H1 (cell line): ENCODE results near the gene RPTOR. TPM values are rescaled to one million over a fixed set of nuclear protein-coding genes. Genes with fewer than 3 reads are reported as not detected.

Experiments
- KDM5A ChIP-seq: fragments of 200-600 bp; IDR thresholded peaks from 2 replicates; pipeline ENCODE4 v1.7.1; 2012; ENCODE audit warnings: mild to moderate bottlenecking, low read length, inconsistent platforms, mixed read lengths
- MAFK ChIP-seq: IDR thresholded peaks from 2 replicates; pipeline ENCODE4 v1.6.1; 2012; ENCODE audit warnings: low read depth, mild to moderate bottlenecking, improper control_type of control experiment, low read length
- NANOG ChIP-seq: IDR thresholded peaks from 2 replicates; pipeline ENCODE4 v1.6.1; 2011; ENCODE audit warnings: low read length, low read depth, mild to moderate bottlenecking, inconsistent platforms; ENCODE audit not compliant: insufficient read depth, poor library complexity, severe bottlenecking
- PHF8 ChIP-seq: fragments of 200-600 bp; sonication (generic); conservative IDR thresholded peaks from 2 replicates; pipeline ENCODE4 v1.7.1; 2012; ENCODE audit warnings: low read depth, mild to moderate bottlenecking, inconsistent platforms, low read length, moderate library complexity
- RAD21 ChIP-seq, 2 experiments: IDR thresholded peaks in 1 of 2; conservative IDR thresholded peaks in 1 of 2; 2 replicates each; pipeline ENCODE4 v1.6.1; 2011; ENCODE audit warnings: low read depth in 2 of 2, low read length in 2 of 2, improper control_type of control experiment in 1 of 2, inconsistent platforms in 1 of 2, mild to moderate bottlenecking in 1 of 2, moderate library complexity in 1 of 2
- SP2 ChIP-seq: IDR thresholded peaks from 2 replicates; pipeline ENCODE4 v1.6.1; 2012; ENCODE audit warnings: mild to moderate bottlenecking, low read length, inconsistent platforms
- SRF ChIP-seq: IDR thresholded peaks from 2 replicates; pipeline ENCODE4 v1.6.1; 2011; ENCODE audit warnings: mild to moderate bottlenecking, low read depth, low read length, moderate library complexity
- polyA plus RNA-seq, 7 experiments: library from polyadenylated mRNA; depleted of rRNA in 3 of 7; stranded (reverse) in 5 of 7; unstranded in 2 of 7; fragments of >200 nt in 5 of 7; fragments of 200-250 nt in 2 of 7; gene quantifications; 1 replicate in 5 of 7; 2 replicates in 1 of 7; 4 replicates in 1 of 7; pipeline versions ENCODE4 v1.2.1 to v1.2.3, GENCODE V29; 2011 to 2013; ENCODE audit warnings: missing spikeins in 2 of 7, mixed read lengths in 2 of 7
- total RNA-seq: library from RNA; stranded (reverse); fragmentation: NEBNext Ultra II Directional; extraction: Animal tissue kit (Norgen Biotek cat#: 25700); gene quantifications from 2 replicates; pipeline ENCODE4 v1.2.1, GENCODE V29; 2021

Gene RPTOR
- total and polyA plus RNA-seq, 2 of the 8 experiments (the other 6 are each of a cell fraction or from before 2014, with no cell fraction given), result 6.9 to 28.7 TPM

GRCh38 chr17:80834893-80835275 is 290.2 kb downstream of the RPTOR start (continued):
- no peak for TF ChIP-seq PHF8
- no peak for TF ChIP-seq MAFK
- TF ChIP-seq RAD21 (IDR thresholded peaks at IDR 0.05 in 1 of 2, conservative IDR thresholded peaks at IDR 0.05 in 1 of 2; ENCODE audit: low read depth in 2 of 2, low read length in 2 of 2), result no peak
- no peak for TF ChIP-seq NANOG
- no peak for TF ChIP-seq SP2
- TF ChIP-seq KDM5A, result no peak
- no peak for TF ChIP-seq SRF
- TF ChIP-seq, all 59 proteins: peak for 0
